ENCODE results near the gene ANAPC4.
A peak's percentile ranks its signal among the peaks of the same experiment; 100 is the strongest.

ANAPC4 gene

DNA sequence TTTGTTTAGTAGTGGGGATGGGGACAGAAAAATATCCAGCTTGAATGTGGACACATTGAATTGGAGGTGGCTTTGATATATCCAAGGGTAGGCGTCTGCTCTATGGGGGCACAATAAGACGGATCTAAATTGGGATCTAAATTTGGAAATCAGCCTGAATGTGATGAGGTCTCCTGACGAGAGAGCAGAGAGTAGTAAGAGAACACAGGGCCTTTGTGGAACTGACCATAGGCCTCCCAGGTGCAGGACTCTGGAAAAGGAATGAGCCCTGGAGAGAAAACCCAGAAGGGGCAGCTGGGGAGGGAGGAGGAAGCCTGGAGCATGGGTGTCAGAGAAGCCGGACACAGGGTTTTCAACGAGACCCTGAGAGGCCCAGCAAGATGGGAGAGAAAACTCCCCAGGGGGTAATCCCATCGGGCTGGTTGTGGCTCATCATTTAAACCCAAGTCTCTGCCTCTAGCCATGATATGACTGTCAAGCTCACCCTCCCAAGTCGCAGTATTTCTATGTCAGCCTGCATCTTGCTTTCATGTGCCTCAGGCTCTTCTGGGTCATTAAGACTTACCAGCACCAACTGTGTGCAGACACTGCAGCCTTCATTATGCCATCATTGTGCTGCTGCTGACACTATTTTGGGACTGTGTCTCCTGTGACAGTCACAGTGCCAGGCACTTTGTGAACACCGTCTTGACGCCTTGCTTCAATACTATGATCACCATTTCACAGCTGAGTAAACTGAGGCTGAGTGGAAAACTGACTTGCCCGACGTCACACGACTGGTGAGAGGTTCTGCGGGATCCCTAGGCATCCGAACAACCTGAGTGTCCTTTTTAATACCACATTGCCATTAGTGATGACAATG is 57.1 kb downstream of the ANAPC4 start:
- DNase-seq = no peak

GRCh38 chr4:25437926-25438325 is 60.9 kb downstream of the ANAPC4 start:
- DNase-seq = no peak

- DNase-seq = peak; percentile 44 to 53
These were observed 62.9 kb downstream of the ANAPC4 start for GRCh38 chr4:25439918-25440477.

DNA sequence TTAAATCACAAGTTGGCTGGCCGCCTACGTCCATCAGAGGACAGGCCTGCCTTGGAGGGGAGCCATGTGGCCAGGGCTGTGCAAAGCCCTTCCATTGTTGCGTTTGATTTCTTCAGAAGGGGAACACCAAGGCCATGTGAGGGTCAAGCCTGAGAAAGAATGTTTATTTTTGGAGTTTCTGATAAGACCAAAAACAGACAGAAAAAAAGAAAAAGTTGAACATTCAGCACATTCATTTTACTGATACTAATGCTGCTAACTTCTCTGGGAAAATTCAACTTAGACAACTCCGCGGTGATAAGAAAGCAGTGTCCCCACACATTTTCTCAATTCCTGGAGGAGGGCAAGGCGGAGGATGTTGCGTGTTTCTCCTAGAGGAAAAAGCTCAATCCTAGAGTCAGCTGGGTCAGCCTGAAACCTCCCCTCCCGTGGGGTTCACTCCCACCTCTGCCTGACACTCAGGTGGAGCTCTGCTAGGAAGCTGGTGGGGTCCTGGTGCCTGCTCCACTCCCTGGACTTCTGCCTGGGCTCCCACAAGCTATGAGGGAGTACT is 63.5 kb downstream of the ANAPC4 start:
- DNase-seq = no peak

GRCh38 chr4:25441519-25442117 is 64.6 kb downstream of the ANAPC4 start:
- DNase-seq = peak in 1 of 2 donors; percentile 28

GRCh38 chr4:25442863-25443307 is 65.8 kb downstream of the ANAPC4 start:
- no peak for DNase-seq

DNA sequence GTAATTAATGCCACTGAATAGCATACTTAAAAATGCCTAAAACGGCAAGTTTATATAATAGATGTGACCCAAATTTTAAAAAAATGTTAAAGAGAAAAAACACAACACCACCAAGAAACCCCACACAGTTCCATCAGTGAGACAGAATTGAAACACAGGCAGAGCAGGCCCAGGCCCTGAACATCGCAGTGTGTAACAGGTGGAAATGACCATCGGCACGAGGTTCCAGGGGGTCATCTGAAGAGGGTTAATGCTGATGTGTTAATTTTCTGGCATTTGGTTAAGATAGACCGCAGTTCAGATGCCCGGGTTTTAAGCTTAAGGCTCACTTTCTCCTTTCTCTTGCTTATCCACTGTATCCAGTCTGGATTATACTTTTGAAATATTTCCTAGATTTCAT is 66.8 kb downstream of the ANAPC4 start:
- no peak for DNase-seq

DNA sequence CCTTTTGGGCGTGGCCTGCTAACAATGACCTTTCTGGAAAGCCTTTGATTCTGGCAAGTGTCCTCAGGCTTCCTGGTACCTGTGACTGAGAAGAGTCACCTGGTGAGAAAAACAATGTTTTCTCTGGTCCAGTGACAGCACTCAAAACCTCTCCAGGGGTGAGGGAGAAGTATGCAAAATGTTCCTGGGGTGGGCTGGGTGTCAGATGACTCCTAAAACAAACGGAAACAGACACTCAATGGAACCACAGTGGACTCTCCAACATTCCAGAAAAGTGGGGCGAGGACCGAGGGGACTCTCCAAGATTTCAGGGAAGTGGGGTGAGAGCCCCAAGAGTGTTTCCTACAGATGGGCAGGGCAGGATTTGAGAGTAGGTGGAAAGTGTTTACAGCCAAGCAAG is 69.5 kb downstream of the ANAPC4 start:
- DNase-seq = no peak

- DNase-seq = no peak
These were observed 71.5 kb downstream of the ANAPC4 start for GRCh38 chr4:25448379-25449109.

DNA sequence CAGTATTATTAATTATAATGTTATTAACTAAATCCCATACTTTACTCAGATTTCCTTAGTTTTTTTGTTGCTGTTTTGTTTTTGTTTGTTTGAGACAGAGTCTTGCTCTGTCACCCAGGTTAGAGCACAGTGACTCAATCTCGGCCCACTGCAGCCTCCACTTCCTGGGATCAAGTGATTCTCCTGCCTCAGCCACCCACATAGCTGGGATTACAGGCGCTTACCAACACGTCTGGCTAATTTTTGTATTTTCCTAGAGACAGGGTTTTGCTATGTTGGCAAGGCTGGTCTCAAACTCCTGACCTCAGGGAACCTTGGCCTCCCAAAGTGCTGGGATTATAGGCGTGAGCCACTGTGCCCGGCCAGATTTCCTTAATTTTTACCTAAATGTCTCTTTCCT is 72.2 kb downstream of the ANAPC4 start:
- no peak for DNase-seq

- no peak for DNase-seq
These were observed 72.6 kb downstream of the ANAPC4 start for GRCh38 chr4:25449688-25450087.

DNA sequence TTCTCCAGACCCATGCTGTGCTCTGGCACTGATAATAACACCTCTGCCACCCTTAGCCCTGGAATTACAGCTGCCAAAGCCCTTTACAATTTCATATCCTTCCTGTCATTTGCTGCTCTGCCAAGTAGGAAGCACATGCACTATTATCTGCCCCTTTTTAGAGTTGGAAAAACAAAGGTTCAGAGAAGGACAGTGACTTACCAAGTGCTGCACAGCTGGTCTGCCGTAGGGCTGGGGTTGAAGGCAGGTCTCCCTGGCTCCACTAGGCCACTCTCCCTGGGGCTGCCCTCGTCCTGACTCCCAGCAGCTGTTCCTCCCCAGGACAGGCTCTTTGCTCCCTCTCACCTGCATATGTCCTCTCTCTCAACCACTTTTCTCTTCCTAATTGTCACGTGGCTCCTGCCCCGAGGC is 73.4 kb downstream of the ANAPC4 start:
- DNase-seq = no peak

DNA sequence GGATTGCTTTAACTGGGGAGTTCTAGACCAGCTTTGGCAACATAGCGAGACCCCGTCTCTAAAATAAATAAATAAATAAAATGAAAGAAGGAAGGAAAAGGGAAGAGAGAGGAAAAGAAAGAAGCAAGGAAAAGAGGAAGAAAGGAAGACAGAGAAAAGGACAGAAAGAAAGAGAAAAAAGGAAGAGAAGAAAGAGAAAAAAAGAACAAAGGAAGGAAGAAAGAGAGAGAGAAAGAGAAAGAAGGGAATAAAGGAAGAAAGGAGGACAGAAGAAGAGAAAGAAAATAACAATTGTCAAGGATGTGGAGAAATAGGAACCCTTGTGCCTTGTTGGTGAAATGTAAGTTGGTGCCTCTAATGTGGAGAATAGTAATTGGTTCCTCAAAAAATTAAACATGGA is 74.6 kb downstream of the ANAPC4 start:
- no peak for DNase-seq

- DNase-seq = no peak
These were observed 75.0 kb downstream of the ANAPC4 start for GRCh38 chr4:25452081-25452480.

DNA sequence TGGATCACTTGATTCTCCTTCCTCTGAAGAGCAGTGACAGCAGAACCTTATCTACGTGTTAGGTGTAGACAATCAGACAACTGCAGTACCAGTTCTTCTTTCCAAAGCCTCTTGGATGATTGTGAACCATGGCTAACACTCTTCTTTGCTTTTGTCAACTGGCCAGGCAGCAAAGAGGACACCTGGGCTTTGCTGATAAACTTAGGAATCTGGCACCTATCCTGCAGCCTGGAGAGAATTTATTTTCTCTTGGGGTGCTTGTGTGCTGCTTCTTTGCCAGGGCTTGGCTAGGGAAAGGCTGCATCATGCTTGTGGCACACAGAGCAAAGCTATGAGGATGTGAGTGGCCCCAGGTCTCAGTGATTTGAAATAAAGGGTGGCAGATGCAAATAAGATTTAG is 77.4 kb downstream of the ANAPC4 start:
- DNase-seq = no peak

DNA sequence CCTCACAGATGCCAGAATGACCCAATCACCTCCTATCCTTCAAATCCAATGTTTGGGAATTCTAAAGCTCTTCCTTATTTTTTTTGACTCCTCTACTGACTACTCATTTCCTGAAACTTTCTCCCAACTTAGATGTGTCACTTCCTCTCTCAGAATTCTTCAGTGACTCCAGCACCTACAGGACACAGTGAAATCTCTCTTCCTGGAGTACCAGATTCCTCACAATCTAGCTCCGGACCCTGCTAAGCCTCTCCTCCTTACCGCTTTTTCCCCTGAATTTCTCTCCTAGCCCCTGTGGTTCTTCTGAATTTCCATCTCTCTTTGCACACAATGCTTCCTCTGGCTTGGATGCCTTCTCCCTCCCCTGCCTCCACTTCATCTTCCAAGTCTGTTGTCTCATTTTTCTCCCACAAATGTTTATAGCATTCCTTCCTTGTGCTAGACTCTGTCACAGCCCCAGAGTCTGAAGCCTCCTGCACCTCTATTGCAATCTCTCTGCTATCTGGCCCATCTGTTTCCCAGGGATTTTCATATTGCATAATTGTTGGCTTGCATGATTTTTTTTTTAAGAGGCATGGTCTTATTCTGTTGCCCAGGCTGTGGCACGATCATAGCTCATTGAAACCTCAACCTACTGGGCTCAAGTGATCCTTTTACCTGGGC is 80.1 kb downstream of the ANAPC4 start:
- DNase-seq = no peak

GRCh38 chr4:25466966-25467697 is 90.1 kb downstream of the ANAPC4 start:
- no peak for DNase-seq

DNA sequence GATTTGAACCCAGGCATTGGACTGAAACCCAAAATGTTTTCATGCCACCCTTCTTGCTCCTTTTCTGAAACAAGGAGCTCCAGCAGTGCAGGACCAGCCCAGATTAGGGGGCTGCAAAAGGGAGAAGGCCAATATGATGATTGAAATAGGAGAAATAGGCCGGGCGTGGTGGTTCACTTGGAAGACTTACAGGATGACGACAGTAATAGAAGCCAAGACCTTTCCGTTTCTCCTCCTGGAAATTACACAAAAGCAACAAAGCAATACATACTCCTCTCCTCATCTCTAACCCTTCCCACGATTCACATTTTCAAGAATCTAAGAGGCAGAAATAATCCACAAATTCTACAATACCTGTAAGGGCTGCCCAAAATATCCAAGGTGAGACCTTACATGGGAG is 90.8 kb downstream of the ANAPC4 start:
- no peak for DNase-seq
